ENCODE measurements around the gene BAIAP3. TPM values are rescaled to one million over a fixed set of nuclear protein-coding genes. Genes with fewer than 3 reads are reported as not detected.
A peak's percentile ranks its signal among the peaks of the same experiment; 100 is the strongest.

Gene BAIAP3
- total and polyA plus RNA-seq, 2 donors (not counting 3 experiments of a cell fraction or from before 2014, with no cell fraction given) = 0.36 to 0.66 TPM

DNA sequence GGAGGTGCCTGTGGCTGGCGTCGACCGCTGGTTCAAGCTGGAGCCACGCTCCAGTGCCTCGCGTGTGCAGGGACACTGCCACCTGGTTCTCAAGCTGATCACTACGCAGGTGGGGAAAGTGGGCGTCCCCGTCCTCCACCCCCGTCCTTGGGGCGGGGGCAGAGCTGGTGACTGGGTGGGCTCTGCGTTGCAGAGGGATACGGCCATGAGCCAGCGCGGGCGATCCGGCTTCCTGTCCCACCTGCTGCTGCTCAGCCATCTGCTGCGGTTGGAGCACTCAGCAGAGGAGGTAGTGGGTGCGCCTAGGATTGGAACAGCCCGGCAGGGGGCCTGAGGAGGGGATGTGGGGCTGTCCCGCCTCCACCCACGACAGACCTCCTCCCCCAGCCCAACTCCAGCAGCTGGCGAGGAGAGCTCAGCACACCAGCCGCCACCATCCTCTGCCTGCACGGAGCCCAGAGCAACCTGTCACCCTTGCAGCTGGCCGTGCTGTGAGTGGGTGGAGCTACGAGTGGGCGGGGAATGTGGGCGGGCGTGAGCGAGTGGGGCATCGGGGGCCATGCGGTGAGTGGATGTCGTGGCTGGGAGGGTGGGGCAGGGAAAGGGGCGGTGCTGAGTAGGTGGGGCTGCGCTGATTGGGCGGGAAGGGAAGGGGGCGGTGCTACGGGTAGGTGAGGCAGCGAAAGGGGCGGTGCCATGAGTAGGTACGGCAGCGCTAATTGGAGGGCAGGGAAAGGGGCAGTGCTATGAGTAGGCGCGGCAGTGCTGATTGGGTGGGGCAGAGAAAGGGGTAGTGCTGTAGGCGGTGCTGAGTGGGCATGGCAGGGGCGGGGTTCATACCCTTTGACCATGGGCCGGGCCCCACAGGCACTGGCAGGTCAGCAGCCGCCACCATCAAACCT, 9.3 kb downstream of the BAIAP3 start:
- Histone ChIP-seq H3K36me3 (ENCODE audit: control insufficient read depth in 2 of 2, extremely low read depth in 1 of 2, insufficient read depth in 2 of 2, low read length in 2 of 2) (no peaks in the 10 kb centered on the region), H3K4me3 (replicated peaks in 1 of 3; ENCODE audit: insufficient read depth in 1 of 3, low read depth in 1 of 3, low read length in 3 of 3) (no peak overlapping the region), H3K9ac (replicated peaks; ENCODE audit: extremely low read depth, insufficient read depth, low read length) (no peak overlapping the region), H4K20me1 (replicated peaks; ENCODE audit: control insufficient read depth, extremely low read depth, insufficient read depth, low read length) (no peaks in the 10 kb centered on the region), H2AFZ (ENCODE audit: low read depth, low read length) (no peak overlapping the region), H3K9me1 (replicated peaks; ENCODE audit: control insufficient read depth, extremely low read depth, insufficient read depth, low read length) (no peaks in the 10 kb centered on the region), H3K27ac (ENCODE audit: insufficient read depth, low read depth, low read length) (no peak overlapping the region), H3K4me1 (ENCODE audit: control insufficient read depth, extremely low read depth, insufficient read depth, low read length) (no peaks in the 10 kb centered on the region), H3K4me2 (ENCODE audit: insufficient read depth, low read length) (no peak overlapping the region), H3K79me2 (ENCODE audit: control insufficient read depth, insufficient read depth, low read length) (no peaks in the 10 kb centered on the region), H3K27me3 (ENCODE audit: control insufficient read depth in 2 of 2, insufficient read depth in 2 of 2, low read length in 2 of 2) (no peaks in the 10 kb centered on the region), H3K9me3 (replicated peaks; ENCODE audit: control insufficient read depth, insufficient read depth, low read length) (no peaks in the 10 kb centered on the region)
- DNase-seq (ENCODE audit: low read depth, low spot score) (peak; percentile 93), FAIRE-seq (peak; percentile 94)
- CTCF ChIA-PET = interaction anchor here (0.8 kb wide), 1 partner anchor 16 kb away, joined by 3 read pairs; no protein-coding TSS in a partner anchor
- BruUV-seq (replicated peaks) = no TSS peak
- dilution Hi-C loops (cut with MboI; ENCODE audit: extremely low pct_ligation_motif_present, low sequenced_read_pairs) (no loop called here), intact Hi-C loops (cut with micrococcal nuclease) (no loop called here)
- TF ChIP-seq, protein P1, sequence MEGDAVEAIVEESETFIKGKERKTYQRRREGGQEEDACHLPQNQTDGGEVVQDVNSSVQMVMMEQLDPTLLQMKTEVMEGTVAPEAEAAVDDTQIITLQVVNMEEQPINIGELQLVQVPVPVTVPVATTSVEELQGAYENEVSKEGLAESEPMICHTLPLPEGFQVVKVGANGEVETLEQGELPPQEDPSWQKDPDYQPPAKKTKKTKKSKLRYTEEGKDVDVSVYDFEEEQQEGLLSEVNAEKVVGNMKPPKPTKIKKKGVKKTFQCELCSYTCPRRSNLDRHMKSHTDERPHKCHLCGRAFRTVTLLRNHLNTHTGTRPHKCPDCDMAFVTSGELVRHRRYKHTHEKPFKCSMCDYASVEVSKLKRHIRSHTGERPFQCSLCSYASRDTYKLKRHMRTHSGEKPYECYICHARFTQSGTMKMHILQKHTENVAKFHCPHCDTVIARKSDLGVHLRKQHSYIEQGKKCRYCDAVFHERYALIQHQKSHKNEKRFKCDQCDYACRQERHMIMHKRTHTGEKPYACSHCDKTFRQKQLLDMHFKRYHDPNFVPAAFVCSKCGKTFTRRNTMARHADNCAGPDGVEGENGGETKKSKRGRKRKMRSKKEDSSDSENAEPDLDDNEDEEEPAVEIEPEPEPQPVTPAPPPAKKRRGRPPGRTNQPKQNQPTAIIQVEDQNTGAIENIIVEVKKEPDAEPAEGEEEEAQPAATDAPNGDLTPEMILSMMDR (IDR thresholded peaks at IDR 0.05; ENCODE audit: extremely low read depth in 1 of 2, insufficient read depth in 1 of 2, low read depth in 1 of 2, low read length in 2 of 2) = no peak
- no peak for TF ChIP-seq FOS (IDR thresholded peaks at IDR 0.05; ENCODE audit: borderline replicate concordance, insufficient read depth, low read length)
- TF ChIP-seq MYC (IDR thresholded peaks at IDR 0.05; ENCODE audit: low read depth, low read length) = no peak
- TF ChIP-seq GATA2 (IDR thresholded peaks at IDR 0.05; ENCODE audit: insufficient read depth, insufficient read length, low read depth, low read length) = no peak
- TF ChIP-seq EZH2 (IDR thresholded peaks at IDR 0.05; ENCODE audit: borderline replicate concordance, low read depth, low read length, severe bottlenecking) = no peak
- no peak for TF ChIP-seq JUN (IDR thresholded peaks at IDR 0.05; ENCODE audit: borderline replicate concordance, insufficient read depth, insufficient read length, low read depth)
- no peak for TF ChIP-seq POLR2A (IDR thresholded peaks at IDR 0.05; ENCODE audit: low read depth, low read length)
- TF ChIP-seq POLR2AphosphoS5 (IDR thresholded peaks at IDR 0.05; ENCODE audit: insufficient read depth, low read depth, low read length) = no peak
- TF ChIP-seq, protein P2, sequence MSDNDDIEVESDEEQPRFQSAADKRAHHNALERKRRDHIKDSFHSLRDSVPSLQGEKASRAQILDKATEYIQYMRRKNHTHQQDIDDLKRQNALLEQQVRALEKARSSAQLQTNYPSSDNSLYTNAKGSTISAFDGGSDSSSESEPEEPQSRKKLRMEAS (IDR thresholded peaks at IDR 0.05; ENCODE audit: insufficient read depth, insufficient read length) = no peak
- POLR2A ChIA-PET = interaction anchor here (0.6 kb wide), 1 partner anchor 1107 kb away, joined by 4 read pairs; no protein-coding TSS in a partner anchor
